HG03159 (cell line): Measurements from ENCODE around the gene GSDMA.
A peak's percentile ranks its signal among the peaks of the same experiment; 100 is the strongest.

ENCODE experiments used
- ATAC-seq: cut with Tn5 transposase; IDR thresholded peaks from one replicate; pipeline ENCODE4 v1.9.1; 2021; ENCODE audit warnings: mild to moderate bottlenecking, moderate library complexity; ENCODE audit not compliant: unreplicated experiment

Gene GSDMA, protein sequence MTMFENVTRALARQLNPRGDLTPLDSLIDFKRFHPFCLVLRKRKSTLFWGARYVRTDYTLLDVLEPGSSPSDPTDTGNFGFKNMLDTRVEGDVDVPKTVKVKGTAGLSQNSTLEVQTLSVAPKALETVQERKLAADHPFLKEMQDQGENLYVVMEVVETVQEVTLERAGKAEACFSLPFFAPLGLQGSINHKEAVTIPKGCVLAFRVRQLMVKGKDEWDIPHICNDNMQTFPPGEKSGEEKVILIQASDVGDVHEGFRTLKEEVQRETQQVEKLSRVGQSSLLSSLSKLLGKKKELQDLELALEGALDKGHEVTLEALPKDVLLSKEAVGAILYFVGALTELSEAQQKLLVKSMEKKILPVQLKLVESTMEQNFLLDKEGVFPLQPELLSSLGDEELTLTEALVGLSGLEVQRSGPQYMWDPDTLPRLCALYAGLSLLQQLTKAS

GRCh38 chr17:39962642-39963220 is at the start of gene GSDMA:
GSDMA (plus strand) TSS chr17:39963004; CDS start chr17:39965688, 2,684 bp downstream.
- ATAC-seq, result no peak

DNA sequence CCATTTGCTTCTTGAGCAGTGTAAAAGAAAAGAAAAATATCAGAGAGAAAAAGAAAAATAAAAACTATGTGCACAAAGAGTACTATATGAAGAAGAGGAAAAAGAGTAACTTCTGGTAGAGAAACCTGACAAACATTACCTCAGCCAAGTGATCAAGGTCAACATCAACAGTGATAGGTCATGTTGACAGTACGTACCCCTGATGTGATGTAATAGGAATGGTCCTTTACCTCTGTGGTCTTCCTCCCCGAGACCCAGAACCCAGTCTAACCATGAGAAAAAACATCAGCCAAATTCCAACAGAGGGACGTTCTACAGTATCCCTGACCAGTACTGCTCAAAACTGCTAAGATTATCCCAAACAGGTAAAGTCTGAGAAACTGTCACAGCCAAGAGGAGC is 48.8 kb upstream of the GSDMA start:
- ATAC-seq, result no peak

- ATAC-seq, result no peak
Measured at GRCh38 chr17:39915559-39915958, 47.2 kb upstream of the GSDMA start.

- ATAC-seq, result no peak
Measured at GRCh38 chr17:39916918-39917317, 45.9 kb upstream of the GSDMA start.

GRCh38 chr17:39919087-39919683 is 43.6 kb upstream of the GSDMA start:
- ATAC-seq, result no peak

DNA sequence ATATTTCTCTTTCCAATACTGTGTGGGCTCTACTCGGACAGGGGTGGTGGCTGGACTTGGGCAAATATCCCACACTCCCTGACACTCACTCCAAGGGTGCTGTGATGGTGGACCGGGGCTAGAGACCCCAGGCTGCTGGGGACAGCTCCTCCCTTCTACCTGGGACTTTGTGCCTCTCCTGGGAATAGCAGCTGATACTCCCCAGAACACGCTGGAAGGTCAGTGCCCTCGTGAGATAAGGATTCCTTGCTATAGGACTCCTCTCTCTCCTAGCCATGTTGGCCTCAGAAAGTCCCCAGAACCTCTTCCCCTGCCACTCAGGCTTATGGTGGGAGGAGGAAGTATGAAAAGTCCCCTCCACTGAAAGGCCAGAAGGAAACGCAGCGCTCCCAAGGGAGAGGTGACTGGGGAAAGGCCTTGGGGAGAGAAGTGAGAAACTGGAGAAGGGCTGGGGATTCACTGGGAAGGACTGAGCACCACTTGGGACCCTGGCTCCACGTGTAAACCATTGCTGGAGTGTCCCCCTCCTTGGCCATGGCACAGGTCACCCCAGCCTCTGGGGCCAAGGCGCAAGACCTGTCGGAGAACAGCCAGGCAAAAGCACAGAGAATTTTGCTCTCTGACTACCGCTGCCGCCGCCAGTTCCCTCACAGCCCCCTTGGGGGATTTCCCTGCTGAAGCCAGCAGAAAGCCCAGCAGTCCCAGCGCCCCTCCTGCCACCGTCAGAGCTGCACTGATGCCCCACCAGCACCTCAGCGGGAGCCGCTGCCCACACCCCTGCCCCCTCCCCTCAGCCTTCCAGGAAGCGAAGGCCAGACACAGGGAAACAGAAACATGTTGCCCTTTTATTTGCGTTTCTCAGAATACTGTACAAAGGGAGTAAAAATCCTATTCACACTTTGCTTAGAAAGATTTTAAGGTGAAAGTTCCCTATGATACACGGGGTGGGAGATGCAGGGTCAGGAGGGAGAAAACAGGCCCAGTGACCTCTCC is 42.3 kb upstream of the GSDMA start:
- ATAC-seq, result no peak

GRCh38 chr17:39921323-39921722 is 41.5 kb upstream of the GSDMA start:
- no peak for ATAC-seq

- ATAC-seq, result no peak
Measured at GRCh38 chr17:39922006-39922405, 40.8 kb upstream of the GSDMA start.

DNA sequence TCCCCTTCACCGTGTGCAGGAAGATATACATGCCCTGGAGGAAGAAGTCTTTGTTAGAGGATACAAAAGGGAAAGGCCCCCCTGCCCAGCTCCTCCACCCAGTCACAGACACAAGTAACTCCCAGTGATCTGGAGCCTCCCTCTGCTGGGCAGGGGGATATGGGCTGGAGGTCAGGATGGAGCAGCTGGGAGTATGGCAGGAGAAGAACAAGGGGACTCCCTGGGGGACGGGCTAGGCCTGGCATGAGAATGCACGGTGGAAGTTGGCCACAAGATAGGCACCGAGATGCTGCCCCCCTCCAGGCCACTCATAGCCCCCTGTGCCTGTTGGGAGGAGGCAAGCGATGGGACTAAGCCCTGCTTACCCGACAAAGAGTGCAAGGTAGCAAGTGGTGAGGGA is 39.6 kb upstream of the GSDMA start:
- no peak for ATAC-seq

GRCh38 chr17:39923836-39924690 is 38.7 kb upstream of the GSDMA start:
- ATAC-seq, result no peak

DNA sequence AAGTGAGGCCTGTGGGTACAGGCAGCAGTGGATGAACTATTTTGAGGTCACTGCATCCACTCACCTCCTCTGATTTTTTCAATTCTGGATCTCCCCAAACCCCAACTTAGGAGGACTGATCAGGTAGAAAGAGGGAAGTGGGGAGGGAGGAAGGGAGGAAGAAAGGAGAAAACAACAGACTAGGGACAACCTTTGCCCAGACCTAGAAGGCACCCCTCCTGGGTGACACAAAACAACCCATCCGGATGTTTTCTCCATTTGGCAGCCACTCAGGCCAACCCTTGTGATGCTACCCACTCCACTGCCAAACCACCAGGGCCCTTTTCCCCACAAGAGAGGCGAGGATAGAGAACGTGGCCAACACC is 38.1 kb upstream of the GSDMA start:
- no peak for ATAC-seq

DNA sequence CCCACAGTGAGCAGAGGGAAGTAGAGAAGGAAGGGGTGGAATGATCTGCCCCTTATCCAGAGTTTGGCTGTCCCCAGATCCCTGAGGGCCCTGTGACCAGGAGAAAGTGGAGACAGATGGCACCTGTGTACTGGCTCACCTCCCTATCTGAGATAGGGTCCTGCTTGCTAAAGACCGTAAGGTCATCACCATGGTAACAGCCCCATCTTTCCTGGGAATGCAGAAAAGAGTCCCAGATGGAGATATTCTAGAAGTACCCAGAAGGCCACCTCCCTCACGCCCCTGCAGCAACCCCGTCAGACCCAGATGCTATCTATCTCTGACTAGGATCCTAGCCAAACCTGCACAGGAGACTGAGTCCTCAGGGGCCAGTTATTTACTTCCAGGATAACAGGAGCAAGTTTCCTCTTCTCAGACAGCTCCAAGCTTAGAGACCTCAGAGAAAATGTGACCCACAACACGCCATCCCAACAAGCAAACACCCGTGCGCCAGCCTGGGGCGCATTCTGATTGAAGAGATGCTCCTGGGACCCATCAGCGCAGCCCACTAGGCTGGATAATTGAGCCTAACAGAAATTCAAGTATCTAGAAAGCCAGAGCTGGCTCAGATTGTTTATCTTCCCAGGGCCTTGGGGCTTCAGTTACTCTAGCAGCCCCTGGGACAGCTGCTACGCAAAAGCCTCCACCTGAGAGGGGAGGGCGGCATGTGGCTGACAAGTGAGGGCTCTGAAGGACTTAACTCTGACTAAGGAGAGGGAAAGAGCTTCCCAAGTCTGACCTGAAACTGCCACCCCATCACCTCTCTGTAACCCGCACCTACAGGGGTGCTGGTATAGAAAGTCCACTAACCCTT is 37.3 kb upstream of the GSDMA start:
- no peak for ATAC-seq

- no peak for ATAC-seq
Measured at GRCh38 chr17:39926135-39926587, 36.6 kb upstream of the GSDMA start.

- ATAC-seq, result no peak
Measured at GRCh38 chr17:39926588-39927100, 36.2 kb upstream of the GSDMA start.

DNA sequence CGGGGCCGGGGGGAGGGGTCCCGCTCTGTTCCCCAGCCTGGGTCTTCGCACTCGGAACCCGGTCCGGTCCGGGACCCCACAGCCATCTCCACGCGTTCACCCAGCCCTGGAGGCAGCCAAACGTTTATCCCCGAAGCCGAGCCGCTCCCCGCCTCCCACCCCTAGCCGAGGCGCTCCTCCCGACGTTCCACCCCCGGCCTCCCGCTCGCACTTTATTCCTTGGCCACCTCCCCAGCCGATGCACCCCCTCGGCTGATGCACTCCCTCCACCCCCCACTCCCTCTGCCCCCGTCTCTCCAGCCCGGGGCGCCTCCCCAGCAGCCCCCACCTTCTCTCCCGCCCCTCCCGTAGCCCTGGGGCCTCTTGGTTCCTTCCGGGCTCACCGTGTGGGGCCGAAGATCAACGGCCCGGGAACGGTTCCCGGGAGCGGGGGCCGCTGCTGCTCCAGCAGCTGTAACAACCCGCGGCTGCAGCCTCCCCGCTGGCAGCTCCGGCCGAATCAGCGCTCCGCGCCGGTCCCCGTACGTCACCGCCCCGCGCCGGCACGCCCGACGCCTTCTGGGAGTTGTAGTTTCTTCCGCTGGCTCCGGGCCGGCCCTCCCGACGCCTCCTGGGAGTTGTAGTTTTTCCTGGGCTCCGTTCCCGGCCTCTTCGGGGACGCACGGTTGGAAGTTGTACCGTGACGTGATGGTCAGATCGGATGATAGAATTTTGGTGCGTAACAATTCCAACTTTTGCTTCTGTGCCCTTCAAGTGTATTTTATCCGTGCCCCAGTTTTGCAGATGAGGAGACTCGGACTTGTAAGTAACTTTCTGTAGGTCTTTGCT is 35.5 kb upstream of the GSDMA start, which contains the start of the genes LRRC3C and ORMDL3:
LRRC3C (plus strand) TSS at position 632 of the 828 bp plus-strand sequence. CDS start 13,792 bp downstream, outside the sequence.
ORMDL3 (minus strand) TSS at position 501 of the 828 bp plus-strand sequence. CDS start 3,398 bp downstream, outside the sequence.
- ATAC-seq, result peak; percentile 86

- ATAC-seq, result peak; percentile 7
Measured at GRCh38 chr17:39927929-39928857, 34.6 kb upstream of the GSDMA start.
